Immature natural killer cell (primary cell): ENCODE data around the gene SPOCK1. TPM values are rescaled to one million over a fixed set of nuclear protein-coding genes. Genes with fewer than 3 reads are reported as not detected.

ENCODE experiments used
- DNase-seq, 3 donors: peaks; one replicate each; pipeline ENCODE4 v3.0.0; 2022; ENCODE audit warnings: mixed read lengths in 1 of 3
- H3K27ac Mint-ChIP-seq, 6 donors: one replicate each; pipeline ENCODE4 v1.8.0; 2020; ENCODE audit warnings: mixed read lengths in 6 of 6, mild to moderate bottlenecking in 5 of 6, inconsistent platforms in 4 of 6, moderate library complexity in 3 of 6
- H3K27me3 Mint-ChIP-seq, 3 donors: one replicate each; pipeline ENCODE4 v1.8.0; 2020 to 2021; ENCODE audit warnings: low read depth in 3 of 3, mild to moderate bottlenecking in 3 of 3, mixed read lengths in 3 of 3, moderate library complexity in 3 of 3, inconsistent platforms in 1 of 3
- H3K36me3 Mint-ChIP-seq, 3 donors: one replicate each; pipeline ENCODE4 v1.8.0; 2020; ENCODE audit warnings: mixed read lengths in 3 of 3, inconsistent platforms in 2 of 3, mild to moderate bottlenecking in 2 of 3
- H3K4me1 Mint-ChIP-seq, 2 donors: one replicate each; pipeline ENCODE4 v1.8.0; 2020; ENCODE audit warnings: inconsistent platforms in 2 of 2, mild to moderate bottlenecking in 2 of 2, mixed read lengths in 2 of 2, moderate library complexity in 1 of 2
- H3K4me3 Mint-ChIP-seq, 5 donors: one replicate each; pipeline ENCODE4 v1.8.0; 2020; ENCODE audit warnings: mild to moderate bottlenecking in 5 of 5, mixed read lengths in 5 of 5, inconsistent platforms in 3 of 5, moderate library complexity in 3 of 5
- H3K9me3 Mint-ChIP-seq, 6 donors: one replicate each; pipeline ENCODE4 v1.8.0; 2020; ENCODE audit warnings: mild to moderate bottlenecking in 6 of 6, mixed read lengths in 6 of 6, inconsistent platforms in 4 of 6, moderate library complexity in 3 of 6
- polyA plus RNA-seq, 3 donors: library from polyadenylated mRNA; unstranded; fragments of 300-500 nt; fragmentation: Illumina TruSeq; gene quantifications; one replicate each; pipeline ENCODE4 v1.2.3, GENCODE V29; 2021

The SPOCK1 gene
- polyA plus RNA-seq, 3 donors from 2014 or later, result not detected

GRCh38 chr5:137289856-137290255 lies 209.3 kb downstream of the SPOCK1 start:
- H3K4me1 Mint-ChIP-seq, result no peaks in the 10 kb centered on the region
- H3K36me3 Mint-ChIP-seq, result no peaks in the 10 kb centered on the region
- no peak for DNase-seq
- no peaks in the 10 kb centered on the region for H3K9me3 Mint-ChIP-seq
- H3K27me3 Mint-ChIP-seq, result peaks cover 0 to 8% (median 2%) of the 10 kb centered on the region in 3 donors
- H3K27ac Mint-ChIP-seq, result no peak overlapping the region
- H3K4me3 Mint-ChIP-seq, result no peak overlapping the region

GRCh38 chr5:137287569-137287968 lies 211.6 kb downstream of the SPOCK1 start:
- no peaks in the 10 kb centered on the region for H3K36me3 Mint-ChIP-seq

GRCh38 chr5:137286025-137286610 lies 213.0 kb downstream of the SPOCK1 start:
- DNase-seq, result no peak
- Mint-ChIP-seq H3K4me1 (no peaks in the 10 kb centered on the region), H3K9me3 (no peaks in the 10 kb centered on the region), H3K4me3 (no peak overlapping the region), H3K27me3 (peaks cover 2 to 8% (median 2%) of the 10 kb centered on the region in 3 donors), H3K36me3 (no peaks in the 10 kb centered on the region), H3K27ac (no peak overlapping the region)

More at GRCh38 chr5:137287569-137287968, 211.6 kb downstream of the SPOCK1 start:
- no peak for DNase-seq
- H3K4me1 Mint-ChIP-seq, result no peaks in the 10 kb centered on the region
- H3K27ac Mint-ChIP-seq, result no peak overlapping the region
- no peak overlapping the region for H3K4me3 Mint-ChIP-seq
- no peaks in the 10 kb centered on the region for H3K9me3 Mint-ChIP-seq
- H3K27me3 Mint-ChIP-seq, result peaks cover 2 to 8% (median 4%) of the 10 kb centered on the region in 3 donors

- H3K36me3 Mint-ChIP-seq, result no peaks in the 10 kb centered on the region
- no peaks in the 10 kb centered on the region for H3K9me3 Mint-ChIP-seq
- no peak overlapping the region for H3K4me3 Mint-ChIP-seq
- H3K27me3 Mint-ChIP-seq, result peaks cover 2 to 6% (median 3%) of the 10 kb centered on the region in 3 donors
- DNase-seq, result no peak
- no peak overlapping the region for H3K27ac Mint-ChIP-seq
- no peaks in the 10 kb centered on the region for H3K4me1 Mint-ChIP-seq
These were observed 215.3 kb downstream of the SPOCK1 start for GRCh38 chr5:137283801-137284200.

- no peaks in the 10 kb centered on the region for H3K36me3 Mint-ChIP-seq
- H3K27me3 Mint-ChIP-seq, result peaks cover 2 to 4% (median 3%) of the 10 kb centered on the region in 3 donors
- DNase-seq, result no peak
- no peaks in the 10 kb centered on the region for H3K9me3 Mint-ChIP-seq
- no peak overlapping the region for H3K27ac Mint-ChIP-seq
- H3K4me3 Mint-ChIP-seq, result no peak overlapping the region
- H3K4me1 Mint-ChIP-seq, result no peaks in the 10 kb centered on the region
These were observed 216.9 kb downstream of the SPOCK1 start for GRCh38 chr5:137282216-137282615.

GRCh38 chr5:137281201-137281600 lies 217.9 kb downstream of the SPOCK1 start:
- H3K27me3 Mint-ChIP-seq, result peaks cover 0 to 4% (median 4%) of the 10 kb centered on the region in 3 donors
- no peak overlapping the region for H3K4me3 Mint-ChIP-seq
- no peak overlapping the region for H3K27ac Mint-ChIP-seq
- no peaks in the 10 kb centered on the region for H3K4me1 Mint-ChIP-seq
- no peak for DNase-seq
- H3K9me3 Mint-ChIP-seq, result no peaks in the 10 kb centered on the region
- H3K36me3 Mint-ChIP-seq, result no peaks in the 10 kb centered on the region

- Mint-ChIP-seq H3K27ac (peak overlapping the region in 1 of 6 donors; percentile 23), H3K4me3 (no peak overlapping the region), H3K27me3 (peaks cover 3 to 5% (median 4%) of the 10 kb centered on the region in 3 donors), H3K9me3 (peaks cover 0 to 1% (median 0%) of the 10 kb centered on the region in 6 donors), H3K4me1 (no peaks in the 10 kb centered on the region), H3K36me3 (no peaks in the 10 kb centered on the region)
- DNase-seq, result no peak
These were observed 218.5 kb downstream of the SPOCK1 start for GRCh38 chr5:137280656-137281055.

GRCh38 chr5:137279521-137280231 lies 219.4 kb downstream of the SPOCK1 start:
- H3K36me3 Mint-ChIP-seq, result no peaks in the 10 kb centered on the region
- H3K4me3 Mint-ChIP-seq, result no peak overlapping the region
- H3K4me1 Mint-ChIP-seq, result no peaks in the 10 kb centered on the region
- peaks cover 0 to 1% (median 0%) of the 10 kb centered on the region in 6 donors for H3K9me3 Mint-ChIP-seq
- H3K27ac Mint-ChIP-seq, result no peak overlapping the region
- no peak for DNase-seq
- H3K27me3 Mint-ChIP-seq, result peaks cover 3 to 5% (median 3%) of the 10 kb centered on the region in 3 donors

GRCh38 chr5:137278476-137278875 lies 220.7 kb downstream of the SPOCK1 start:
- peaks cover 0 to 1% (median 0%) of the 10 kb centered on the region in 6 donors for H3K9me3 Mint-ChIP-seq
- no peaks in the 10 kb centered on the region for H3K4me1 Mint-ChIP-seq
- no peaks in the 10 kb centered on the region for H3K36me3 Mint-ChIP-seq
- DNase-seq, result no peak
- H3K27ac Mint-ChIP-seq, result no peak overlapping the region
- peaks cover 2 to 4% (median 3%) of the 10 kb centered on the region in 3 donors for H3K27me3 Mint-ChIP-seq
- H3K4me3 Mint-ChIP-seq, result no peak overlapping the region

- Mint-ChIP-seq H3K4me1 (no peaks in the 10 kb centered on the region), H3K36me3 (no peaks in the 10 kb centered on the region), H3K27ac (no peak overlapping the region), H3K4me3 (no peak overlapping the region), H3K9me3 (peaks cover 0 to 1% (median 0%) of the 10 kb centered on the region in 6 donors), H3K27me3 (peaks cover 2 to 3% (median 2%) of the 10 kb centered on the region in 3 donors)
- DNase-seq, result no peak
These were observed 224.0 kb downstream of the SPOCK1 start for GRCh38 chr5:137275083-137275482.

GRCh38 chr5:137273511-137273910 lies 225.6 kb downstream of the SPOCK1 start:
- Mint-ChIP-seq H3K9me3 (peaks cover 0 to 1% (median 0%) of the 10 kb centered on the region in 6 donors), H3K4me3 (no peak overlapping the region), H3K4me1 (no peaks in the 10 kb centered on the region), H3K36me3 (no peaks in the 10 kb centered on the region), H3K27ac (no peak overlapping the region), H3K27me3 (peaks cover 2 to 3% (median 2%) of the 10 kb centered on the region in 3 donors)
- no peak for DNase-seq

GRCh38 chr5:137272831-137273230 lies 226.3 kb downstream of the SPOCK1 start:
- Mint-ChIP-seq H3K4me1 (peaks cover 0 to 6% of the 10 kb centered on the region in 2 donors), H3K9me3 (peaks cover 0 to 1% (median 0%) of the 10 kb centered on the region in 6 donors), H3K27ac (no peak overlapping the region), H3K27me3 (peaks cover 0 to 3% (median 2%) of the 10 kb centered on the region in 3 donors), H3K36me3 (no peaks in the 10 kb centered on the region), H3K4me3 (no peak overlapping the region)
- no peak for DNase-seq

- H3K4me1 Mint-ChIP-seq, result peaks cover 0 to 10% of the 10 kb centered on the region in 2 donors
- no peak overlapping the region for H3K27ac Mint-ChIP-seq
- no peak overlapping the region for H3K4me3 Mint-ChIP-seq
- H3K27me3 Mint-ChIP-seq, result peaks cover 0 to 4% (median 2%) of the 10 kb centered on the region in 3 donors
- no peaks in the 10 kb centered on the region for H3K9me3 Mint-ChIP-seq
- H3K36me3 Mint-ChIP-seq, result no peaks in the 10 kb centered on the region
- DNase-seq, result no peak
These were observed 229.2 kb downstream of the SPOCK1 start for GRCh38 chr5:137269946-137270345.

GRCh38 chr5:137269274-137269673 lies 229.9 kb downstream of the SPOCK1 start:
- Mint-ChIP-seq H3K4me3 (no peak overlapping the region), H3K36me3 (no peaks in the 10 kb centered on the region), H3K27ac (no peak overlapping the region), H3K27me3 (peaks cover 0 to 6% (median 2%) of the 10 kb centered on the region in 3 donors), H3K4me1 (peaks cover 0 to 10% of the 10 kb centered on the region in 2 donors), H3K9me3 (no peaks in the 10 kb centered on the region)
- no peak for DNase-seq
